ENCODE measurements around the gene LY6G5B.

LY6G5B gene

DNA sequence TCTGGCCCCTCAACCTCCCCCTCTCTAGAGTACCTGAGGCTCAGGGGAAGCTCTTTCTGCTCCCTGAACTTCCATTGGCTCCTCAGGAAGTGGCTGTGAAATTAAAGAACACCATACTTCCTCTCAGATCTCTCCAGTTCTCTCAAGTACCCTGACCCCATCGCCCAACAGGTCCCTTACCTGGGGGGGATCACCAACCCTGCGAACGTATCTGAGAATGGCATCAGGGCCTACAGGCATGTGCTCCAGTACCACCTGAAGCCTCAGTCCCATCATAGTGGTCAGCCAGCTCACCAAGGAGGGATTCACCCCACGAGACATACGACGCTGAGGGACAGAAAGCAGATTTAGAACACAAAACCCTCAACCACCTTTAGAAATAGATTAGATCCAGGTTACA is 29.2 kb upstream of the LY6G5B start:
- DNase-seq (ENCODE audit: low read depth, low spot score), result no peak

DNA sequence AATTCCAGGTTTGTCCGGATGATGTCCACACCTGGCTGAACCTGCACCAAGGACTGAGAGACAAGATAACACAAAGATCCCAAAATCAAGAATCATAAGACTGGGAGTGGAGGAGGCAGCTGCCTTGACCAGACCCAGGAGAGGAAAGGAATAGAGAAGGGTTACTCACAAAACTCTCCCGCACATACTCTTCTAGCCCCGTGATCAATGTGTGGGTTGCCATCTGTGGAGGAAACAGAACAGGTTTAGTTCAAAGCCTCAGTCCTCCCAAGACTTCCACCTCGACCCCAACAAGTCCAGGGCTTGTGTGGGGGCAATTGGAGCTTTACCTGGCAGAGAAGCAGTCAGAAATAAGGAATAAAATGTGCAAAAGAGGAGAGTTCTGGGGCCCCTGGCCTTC is 28.4 kb upstream of the LY6G5B start:
- DNase-seq (ENCODE audit: low read depth, low spot score), result no peak

DNA sequence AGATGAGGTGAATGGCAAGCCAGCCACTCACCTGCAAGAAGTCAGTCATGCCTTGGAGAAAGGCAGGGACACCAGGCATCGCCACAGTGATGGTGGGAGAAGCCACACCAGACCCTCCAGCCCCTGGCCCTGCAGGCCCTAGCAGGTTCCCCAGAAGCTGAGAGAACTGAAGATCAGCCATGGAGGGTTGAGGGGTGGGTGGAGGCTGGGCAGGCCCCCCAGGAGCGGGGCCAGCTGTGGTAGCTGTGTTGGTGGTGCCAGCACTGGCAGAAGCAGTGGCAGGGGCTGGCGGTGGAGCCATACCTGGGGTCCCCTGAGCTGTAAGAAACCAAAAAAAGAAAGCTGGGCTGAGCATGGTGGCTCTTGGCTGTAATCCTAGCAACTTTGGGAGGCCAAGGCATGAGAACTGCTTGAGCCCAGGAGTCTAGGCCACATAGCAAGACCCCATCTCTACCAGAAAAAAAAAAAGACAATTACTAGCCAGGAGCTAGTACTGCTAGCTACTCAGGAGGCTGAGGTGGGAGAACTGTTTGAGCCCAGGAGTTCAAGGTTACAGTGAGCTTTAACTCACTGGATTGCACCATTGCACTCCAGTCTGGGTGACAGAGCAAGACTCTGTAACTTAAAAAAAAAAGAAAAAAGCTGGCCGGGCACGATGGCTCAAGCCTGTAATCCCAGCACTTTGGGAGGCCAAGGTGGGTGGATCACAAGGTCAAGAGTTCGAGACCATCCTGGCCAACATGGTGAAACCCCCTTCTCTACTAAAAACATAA is 26.8 kb upstream of the LY6G5B start:
- no peak for DNase-seq (ENCODE audit: low read depth, low spot score)

DNA sequence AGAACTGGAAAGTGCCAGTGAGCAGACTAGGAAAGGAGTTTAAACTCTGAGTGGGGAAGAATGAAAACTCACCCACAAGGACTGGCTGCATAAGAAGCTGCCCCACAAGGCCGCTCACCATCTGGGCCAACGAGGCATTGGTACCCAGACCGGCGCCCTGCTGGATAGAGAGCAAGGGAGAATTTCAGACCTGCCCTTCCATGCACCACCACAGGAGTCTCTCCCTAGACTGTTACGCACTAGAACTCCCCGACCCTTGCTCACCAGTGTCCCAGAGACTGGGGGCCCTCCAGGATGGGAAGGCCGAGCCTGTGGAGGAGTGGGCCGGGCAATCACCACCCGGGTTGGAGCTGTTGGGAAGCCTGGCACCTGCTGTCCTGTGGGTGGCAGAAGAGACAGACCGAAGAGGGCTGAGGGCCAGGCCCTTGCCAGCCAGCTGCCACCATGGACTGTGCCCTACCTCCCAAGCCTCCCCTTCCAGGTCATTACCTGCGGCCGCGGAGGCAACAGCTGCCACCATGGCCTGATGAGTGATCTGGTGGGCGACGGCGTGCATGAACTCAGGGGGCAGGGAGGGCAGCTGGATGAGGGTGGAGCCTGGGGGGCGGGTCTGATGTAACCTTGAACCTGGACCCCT is 25.8 kb upstream of the LY6G5B start:
- no peak for DNase-seq (ENCODE audit: low read depth, low spot score)

DNA sequence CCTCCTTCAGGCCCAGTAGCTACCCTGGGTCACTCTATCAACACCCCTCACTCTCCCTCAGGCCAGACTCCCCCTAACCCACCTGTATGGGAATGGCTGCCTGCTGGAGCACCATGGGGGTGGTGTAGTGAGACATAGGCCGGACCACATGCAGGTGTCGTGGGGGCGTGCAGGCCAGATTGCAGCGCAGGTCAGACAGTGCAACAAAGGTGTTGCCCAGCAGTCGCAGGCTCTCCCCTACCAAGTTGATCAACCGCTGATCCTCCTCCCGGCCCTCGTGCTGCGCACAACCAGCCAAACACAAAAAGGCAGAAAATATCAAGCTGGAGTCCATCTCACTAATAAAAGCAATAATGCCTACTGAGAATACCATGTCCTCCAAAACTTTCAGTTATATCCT is 24.5 kb upstream of the LY6G5B start:
- no peak for DNase-seq (ENCODE audit: low read depth, low spot score)

DNA sequence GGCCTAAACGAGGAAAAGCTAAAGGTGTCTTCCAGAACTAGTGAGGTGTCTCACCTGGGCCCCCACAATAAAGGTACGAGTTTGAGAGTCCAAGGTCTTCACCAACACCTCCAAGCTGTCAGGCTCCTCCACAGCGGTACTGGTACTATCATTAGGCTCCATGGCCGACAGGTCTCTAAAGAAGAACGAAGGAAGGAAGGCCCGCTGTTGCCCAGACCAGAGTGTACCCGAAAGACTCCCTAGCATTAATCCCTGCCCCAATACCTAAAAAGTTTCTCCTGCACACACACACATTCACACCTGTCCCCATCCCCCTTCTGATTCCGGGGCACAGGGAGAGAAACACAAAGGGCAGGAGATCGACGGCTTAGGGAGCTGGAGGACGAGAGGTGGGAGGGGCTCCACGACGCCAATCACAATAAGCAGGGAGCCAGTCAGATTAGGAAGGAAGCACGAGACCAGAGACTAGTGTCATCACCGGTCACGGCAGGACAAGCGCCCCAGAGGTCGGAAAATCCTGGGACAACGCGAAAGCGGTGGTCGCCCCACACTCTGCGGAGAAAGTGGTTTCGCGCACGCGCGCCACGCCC is 18.1 kb upstream of the LY6G5B start:
- DNase-seq (ENCODE audit: low read depth, low spot score), result no peak

DNA sequence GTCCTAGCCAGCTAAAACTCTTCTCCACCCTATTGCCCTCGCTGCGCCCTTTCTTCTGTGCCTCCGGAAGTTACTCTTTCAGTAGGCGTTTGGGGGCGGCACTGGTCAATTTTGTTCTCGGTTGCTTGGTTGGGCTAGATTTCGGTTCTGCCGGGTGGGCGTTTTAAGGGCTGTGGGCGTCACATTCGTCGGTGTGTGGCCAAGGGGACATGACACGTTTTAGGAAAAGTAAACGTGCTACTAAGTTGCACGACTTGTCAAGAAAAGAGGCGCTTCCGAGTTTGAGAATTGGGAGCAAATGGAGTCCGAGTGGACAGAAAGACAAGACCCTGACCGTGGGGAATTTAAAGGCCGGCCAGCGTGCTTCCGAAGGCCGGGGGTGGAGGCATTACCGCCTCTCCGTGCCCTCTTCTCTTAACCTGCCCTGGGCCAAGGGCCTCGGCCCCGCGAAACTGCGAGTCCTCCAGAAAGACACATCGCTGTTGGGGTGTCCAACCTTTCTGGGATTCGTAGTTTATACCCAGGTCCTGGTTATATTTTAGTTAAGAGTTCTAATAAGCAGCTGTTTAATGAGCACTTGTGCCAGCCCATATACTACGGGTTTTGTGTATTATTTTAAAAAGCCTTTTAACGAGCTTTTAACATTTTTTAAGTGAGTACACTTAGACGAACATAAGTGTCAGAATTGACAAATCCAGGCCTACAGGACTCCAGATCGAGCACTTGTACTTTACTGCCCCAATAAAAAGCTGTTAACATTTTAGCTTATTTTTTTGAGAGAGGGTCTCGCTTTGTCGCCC is 16.7 kb upstream of the LY6G5B start:
- peak; percentile 67 for DNase-seq (ENCODE audit: low read depth, low spot score)

DNA sequence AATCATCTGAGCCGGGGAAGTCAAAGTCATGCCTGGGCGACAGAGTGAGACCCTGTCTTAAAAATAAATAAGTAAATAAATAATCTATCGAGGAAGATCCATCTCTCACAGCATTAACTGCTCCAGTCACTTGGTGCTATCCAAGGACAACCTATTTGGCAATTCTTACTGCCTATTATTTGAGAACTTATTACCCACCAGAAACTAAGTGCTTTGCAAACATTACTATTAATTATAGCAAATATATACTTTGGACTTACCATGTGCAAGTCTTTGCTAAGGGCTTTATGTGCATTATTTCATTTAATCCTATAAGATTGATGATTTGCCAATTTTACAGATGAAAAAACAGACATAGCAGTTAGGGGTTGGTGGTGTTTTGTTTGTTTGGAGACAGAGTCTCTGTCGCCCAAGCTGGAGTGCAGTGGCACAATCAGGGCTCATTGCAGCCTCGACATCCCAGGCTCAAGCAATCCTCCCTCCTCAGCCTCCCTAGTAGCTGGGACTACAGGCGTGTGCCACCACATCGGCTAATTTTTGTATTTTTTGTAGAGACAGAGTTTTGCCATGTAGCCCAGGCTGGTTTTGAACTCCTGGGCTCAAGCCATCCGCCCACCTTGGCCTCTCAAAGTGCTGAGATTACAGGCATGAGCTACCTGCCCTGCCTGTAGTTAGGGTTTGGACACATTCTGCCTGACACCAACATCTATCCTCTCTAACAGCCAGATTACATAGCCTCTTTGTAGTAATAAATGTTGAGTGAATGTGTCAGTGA is 15.0 kb upstream of the LY6G5B start:
- no peak for DNase-seq (ENCODE audit: low read depth, low spot score)

DNA sequence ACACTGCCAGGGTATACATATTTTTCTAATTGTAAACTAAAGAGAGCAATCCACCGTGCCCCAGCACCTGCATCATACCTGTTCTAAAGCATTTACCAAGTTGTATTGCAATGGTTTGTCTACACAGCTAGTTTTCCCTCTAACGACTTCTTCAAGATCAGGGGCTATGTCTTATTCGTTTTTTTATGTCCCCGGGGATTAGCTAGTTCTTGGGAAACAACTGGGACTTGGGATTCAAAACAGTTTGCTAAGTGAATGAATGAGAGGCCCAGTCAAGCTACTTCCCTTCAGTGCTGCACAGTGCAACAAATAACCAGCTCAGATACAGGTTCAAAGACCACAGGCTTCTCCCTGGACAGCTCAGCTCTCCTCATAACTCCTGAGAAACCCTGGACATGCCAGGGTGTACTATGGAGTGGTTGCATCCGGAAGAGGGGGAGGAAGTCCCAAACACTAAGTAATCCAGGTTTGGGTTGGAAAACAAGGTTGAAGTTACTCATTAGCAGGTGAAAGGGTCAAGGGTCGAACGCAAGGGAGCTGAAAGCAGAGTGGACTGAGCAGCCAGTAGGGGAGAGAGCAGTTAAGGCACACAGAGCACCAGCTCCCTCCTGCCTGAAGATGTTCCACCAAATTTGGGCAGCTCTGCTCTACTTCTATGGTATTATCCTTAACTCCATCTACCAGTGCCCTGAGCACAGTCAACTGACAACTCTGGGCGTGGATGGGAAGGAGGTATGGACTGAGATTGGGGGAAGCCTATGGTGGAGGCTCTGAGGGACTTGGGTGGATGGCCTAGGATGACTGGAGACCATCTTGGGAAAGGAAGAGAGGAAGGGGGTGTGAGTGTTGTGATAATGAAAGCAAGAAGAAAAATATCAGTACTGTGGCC is 14.2 kb upstream of the LY6G5B start, which contains the start of gene APOM:
Gene APOM (plus strand): TSS at position 546 of the 889 bp plus-strand sequence. CDS start 73 bp downstream, at position 619.
- no peak for DNase-seq (ENCODE audit: low read depth, low spot score)

DNA sequence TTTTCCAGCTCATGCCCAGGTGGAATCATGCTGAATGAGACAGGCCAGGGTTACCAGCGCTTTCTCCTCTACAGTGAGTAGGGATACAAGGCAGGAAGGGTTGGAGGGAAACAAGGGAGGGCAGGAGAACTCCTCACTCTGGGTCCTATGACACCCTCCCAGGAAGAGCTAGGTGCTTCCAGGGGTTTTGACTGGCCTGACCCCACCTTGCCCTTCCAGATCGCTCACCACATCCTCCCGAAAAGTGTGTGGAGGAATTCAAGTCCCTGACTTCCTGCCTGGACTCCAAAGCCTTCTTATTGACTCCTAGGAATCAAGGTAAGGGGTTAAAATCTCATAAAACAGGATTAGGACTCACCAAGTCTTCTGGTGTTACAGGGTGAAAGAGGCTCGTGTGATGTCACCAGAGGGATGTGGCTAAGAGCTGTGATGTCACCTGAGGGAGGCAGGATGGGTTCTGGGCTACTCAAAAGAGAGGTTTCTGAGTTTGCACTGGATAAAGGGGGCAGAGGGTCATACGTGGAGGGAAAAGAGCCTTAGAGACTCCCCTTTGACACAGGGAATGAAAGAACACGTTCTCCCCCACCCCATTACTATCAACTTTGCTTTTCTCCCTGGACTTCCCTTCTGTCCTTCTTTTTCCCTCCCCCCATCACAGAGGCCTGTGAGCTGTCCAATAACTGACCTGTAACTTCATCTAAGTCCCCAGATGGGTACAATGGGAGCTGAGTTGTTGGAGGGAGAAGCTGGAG is 12.2 kb upstream of the LY6G5B start:
- DNase-seq (ENCODE audit: low read depth, low spot score), result no peak

DNA sequence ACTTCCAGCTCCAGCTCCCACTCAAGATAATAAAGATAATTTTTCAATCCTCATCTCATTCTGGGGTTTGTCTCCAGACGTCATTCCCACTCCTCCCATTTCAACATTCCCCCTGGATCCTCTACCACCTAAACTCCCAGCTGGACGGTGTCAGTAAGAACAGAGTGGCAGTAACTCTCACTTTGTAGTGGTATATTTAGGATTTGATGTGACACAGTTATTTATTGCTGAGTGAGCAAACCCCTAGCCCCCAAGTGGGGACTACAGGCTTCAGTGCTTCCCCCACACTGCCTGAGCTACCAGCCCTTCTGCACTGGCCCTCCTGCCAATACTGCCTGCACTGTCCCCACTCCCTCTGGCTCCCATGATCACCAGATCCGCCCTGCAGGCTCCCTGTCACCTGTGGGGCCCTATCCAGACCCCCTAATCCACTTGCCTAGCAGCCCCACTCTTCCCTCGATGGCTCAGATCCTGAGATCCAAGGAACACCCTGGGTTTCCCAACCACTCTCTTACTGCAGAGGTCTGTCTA is 11.6 kb upstream of the LY6G5B start:
- DNase-seq (ENCODE audit: low read depth, low spot score), result no peak

DNA sequence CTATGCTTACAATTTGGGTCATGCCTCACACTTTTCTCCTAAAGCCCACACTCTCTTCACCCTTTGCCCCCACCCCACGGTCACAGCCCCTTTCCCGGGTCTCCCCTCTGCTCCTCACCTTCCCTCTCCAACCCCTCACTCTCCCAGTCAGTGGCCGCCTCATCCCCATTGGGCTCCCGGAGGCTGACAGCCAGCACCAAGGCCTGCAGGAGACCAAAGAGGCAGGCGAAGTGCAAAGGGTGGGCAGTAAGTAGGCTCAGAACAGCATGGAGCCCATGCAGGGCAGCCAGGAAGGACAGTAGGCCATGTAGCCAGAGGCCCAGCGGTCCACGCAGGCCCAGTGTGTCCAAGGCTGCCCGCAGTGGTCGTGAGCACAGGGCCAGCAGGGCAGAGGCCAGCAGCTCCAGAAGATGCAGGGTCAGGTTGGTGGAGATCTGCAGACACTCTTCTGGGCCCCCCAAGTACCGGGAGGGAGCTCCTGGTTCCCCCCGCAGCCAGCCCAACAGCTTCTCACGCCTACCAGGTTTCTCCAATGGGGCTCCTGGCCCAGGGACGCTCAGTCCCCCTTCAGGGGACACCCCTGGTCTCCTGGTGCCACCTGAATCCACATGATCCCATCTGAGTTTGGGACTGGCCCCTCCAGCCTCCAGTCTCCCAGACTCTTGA is 10.7 kb upstream of the LY6G5B start:
- no peak for DNase-seq (ENCODE audit: low read depth, low spot score)

DNA sequence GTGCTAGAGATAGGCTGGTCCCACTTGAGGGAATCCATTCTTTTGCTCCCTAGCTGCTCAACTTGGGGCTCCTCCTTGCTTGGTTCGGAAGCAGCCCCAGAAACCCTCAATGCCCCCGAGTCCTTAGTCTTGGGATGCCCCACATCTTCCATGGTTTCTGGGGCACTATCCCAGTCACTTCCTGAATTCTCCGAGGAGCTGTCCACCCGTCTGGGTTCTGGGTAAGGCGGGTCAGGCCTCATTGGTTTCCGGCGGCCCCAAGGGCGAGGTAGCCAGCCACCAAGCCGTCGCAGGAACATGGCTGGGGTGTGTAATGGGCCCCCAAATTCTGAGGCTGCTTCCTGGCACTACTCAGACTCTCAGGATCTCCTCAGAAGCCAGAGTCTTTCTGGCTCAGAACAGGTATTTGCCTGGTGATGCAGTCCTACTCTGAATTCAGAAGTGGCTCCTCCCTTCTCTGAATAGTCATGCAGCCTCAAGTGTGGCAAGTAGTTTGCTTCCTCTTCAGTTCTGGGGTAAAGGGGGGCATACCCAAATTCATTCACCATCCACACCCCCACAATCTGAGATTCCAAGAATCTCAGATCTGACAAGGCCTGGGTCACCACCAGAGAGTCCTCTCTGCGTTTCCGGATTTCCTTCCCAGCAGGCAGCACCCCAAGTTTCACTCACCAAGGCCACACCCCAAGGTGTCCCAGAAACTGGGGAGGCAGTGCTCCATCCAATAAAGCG is 10.0 kb upstream of the LY6G5B start:
- DNase-seq (ENCODE audit: low read depth, low spot score), result no peak

DNA sequence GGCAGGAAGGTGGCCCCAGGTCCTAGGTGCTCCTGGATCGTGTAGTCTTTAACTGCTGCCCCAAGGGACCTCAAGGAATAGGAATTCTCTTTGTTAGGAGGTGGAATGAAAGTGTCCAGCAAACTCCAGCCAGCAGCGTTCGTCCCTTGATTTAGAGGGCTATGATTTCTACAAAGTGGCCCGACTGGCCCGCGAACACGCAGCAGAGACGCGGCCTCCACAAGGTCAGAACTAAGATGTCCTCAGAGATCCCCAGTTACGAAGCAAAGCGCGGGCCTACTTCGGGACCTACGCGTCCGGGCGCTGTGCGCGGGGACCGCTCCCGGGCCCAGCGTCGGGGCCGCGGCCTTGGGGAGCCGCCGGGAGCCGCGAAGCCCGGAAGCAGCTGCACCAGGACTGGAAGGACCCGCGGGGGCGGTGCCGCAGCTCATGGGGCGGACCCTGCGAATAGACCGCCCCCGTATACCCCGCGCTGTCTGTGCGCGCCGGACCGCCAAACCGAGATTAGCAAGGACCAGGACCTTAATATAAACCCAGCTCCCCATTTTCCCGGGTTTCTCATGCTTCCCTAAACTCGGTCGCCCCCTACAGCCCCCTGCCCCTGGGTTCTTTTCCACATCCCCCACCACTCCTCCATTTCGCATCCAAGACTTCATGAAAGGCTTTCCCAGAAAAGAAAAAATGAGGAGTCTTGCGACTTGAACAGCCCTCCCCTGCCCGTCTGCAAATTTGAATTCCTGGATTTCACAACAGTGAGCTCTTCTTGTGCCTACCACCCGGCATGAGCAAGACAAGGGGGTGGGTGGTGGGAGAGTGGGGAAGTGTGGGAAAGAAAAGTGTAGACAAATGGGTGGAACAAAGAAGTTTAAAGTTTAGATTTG is 9.2 kb upstream of the LY6G5B start, which contains the start of gene C6orf47:
Gene C6orf47 (minus strand): TSS at position 398 of the 881 bp plus-strand sequence. CDS start 831 bp downstream, outside the sequence.
- peak; percentile 38 for DNase-seq (ENCODE audit: low read depth, low spot score)

DNA sequence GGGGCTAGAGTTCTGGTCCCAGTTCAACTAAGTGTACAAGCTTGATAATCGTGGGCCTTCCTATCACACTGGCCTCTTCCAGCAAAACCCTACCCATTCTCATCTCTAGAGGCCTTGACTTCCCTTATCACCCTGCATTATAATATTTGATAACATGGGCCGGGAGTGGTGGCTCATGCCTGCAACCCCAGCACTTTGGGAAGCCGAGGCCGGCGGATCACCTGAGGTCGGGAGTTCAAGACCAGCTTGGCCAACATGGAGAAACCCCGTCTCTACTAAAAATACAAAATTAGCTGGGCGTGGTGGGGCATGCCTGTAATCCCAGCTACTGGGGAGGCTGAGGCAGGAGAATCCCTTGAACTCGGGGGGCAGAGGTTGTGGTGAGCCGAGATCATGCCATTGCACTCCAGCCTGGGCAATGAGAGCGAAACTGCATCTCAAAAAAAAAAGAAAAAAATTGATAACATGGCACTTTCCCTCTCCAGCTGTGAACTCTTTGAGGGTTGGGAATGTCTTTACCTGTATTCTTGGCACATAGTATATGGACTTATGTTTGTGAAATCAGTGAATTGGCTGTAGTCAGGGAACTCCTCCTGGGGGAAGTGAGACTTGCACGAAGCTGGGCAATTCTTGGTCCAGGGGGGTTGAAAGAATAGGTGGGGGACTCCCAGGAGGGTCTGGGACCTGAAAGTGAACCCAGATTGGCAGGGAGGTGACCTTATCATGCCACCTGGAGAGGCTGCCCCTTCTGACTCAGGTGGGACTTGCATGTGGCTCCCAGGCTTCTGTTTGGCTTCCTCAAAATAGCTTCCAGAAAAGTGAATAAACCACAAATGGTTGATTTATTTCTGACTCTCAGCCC is 8.3 kb upstream of the LY6G5B start:
- no peak for DNase-seq (ENCODE audit: low read depth, low spot score)

All from activated naive CD8-positive, alpha-beta T cell treated with anti-CD3 and anti-CD28 coated beads, Interleukin-2, amount 50 U/mL, for 16 hours (primary cell).